PC-9 (cell line): ENCODE data around the gene CNTNAP2.

Experiments used
- CTCF ChIP-seq: fragments of 200-600 bp; sonication (generic); conservative IDR thresholded peaks from 2 replicates; pipeline ENCODE4 v1.6.1; 2017; ENCODE audit warnings: mixed run types, antibody characterized with exemption, mild to moderate bottlenecking, moderate library complexity
- EZH2 ChIP-seq: fragments of 200-600 bp; sonication (generic); IDR thresholded peaks from 2 replicates; pipeline ENCODE4 v1.8.0; 2017; ENCODE audit warnings: antibody characterized with exemption, low read depth

GRCh38 chr7:147639037-147639436 is 1522.4 kb downstream of the CNTNAP2 start:
- TF ChIP-seq EZH2 (no peak), CTCF (no peak)
